IPS DF 6.9 (cell line): ENCODE data around the gene CDK1.

ENCODE experiments used
- DNase-seq: peaks from one replicate; pipeline ENCODE4 v3.0.0-alpha.2; 2013; ENCODE audit warnings: low read depth, low spot score
- H3K27ac ChIP-seq: one replicate; pipeline ENCODE4 v1.5.1; 2013; ENCODE audit warnings: low read length, control low read depth
- H3K27me3 ChIP-seq: 2 replicates; pipeline ENCODE4 v1.6.1; 2013; ENCODE audit warnings: mild to moderate bottlenecking, low read length; ENCODE audit not compliant: control insufficient read depth, insufficient read depth
- H3K36me3 ChIP-seq: 2 replicates; pipeline ENCODE4 v1.6.1; 2013; ENCODE audit warnings: low read length; ENCODE audit not compliant: control insufficient read depth, insufficient read depth
- H3K4me1 ChIP-seq: 2 replicates; pipeline ENCODE4 v1.6.1; 2013; ENCODE audit warnings: low read length; ENCODE audit not compliant: control insufficient read depth, insufficient read depth
- H3K4me3 ChIP-seq: 2 replicates; pipeline ENCODE4 v1.5.1; 2013; ENCODE audit warnings: mild to moderate bottlenecking, low read length
- H3K9me3 ChIP-seq: 2 replicates; pipeline ENCODE4 v1.6.1; 2013; ENCODE audit warnings: low read length, inconsistent platforms; ENCODE audit not compliant: control insufficient read depth, insufficient read depth
- WGBS: extraction: QIAGEN DNeasy Blood & Tissue Kit; methylation state at CpG from one replicate; pipeline ENCODE4 v1.1.7; 2013; ENCODE audit warnings: mixed read lengths, missing lambda C conversion rate; ENCODE audit not compliant: insufficient read length, insufficient coverage; 5-methylcytosine and 5-hydroxymethylcytosine counted together

The CDK1 gene

GRCh38 chr10:60777696-60778213 is 523 bp upstream of the CDK1 start:
- H3K4me1 ChIP-seq: no peaks in the 10 kb centered on the region
- DNase-seq: no peak
- no peak overlapping the region for H3K27ac ChIP-seq
- no CpG with 5 or more reads among the region's 9 CpGs for WGBS
- H3K9me3 ChIP-seq: no peaks in the 10 kb centered on the region
- H3K27me3 ChIP-seq: no peaks in the 10 kb centered on the region
- H3K36me3 ChIP-seq: no peaks in the 10 kb centered on the region; the same call in 1 of the 2 replicates
- H3K4me3 ChIP-seq: no peak overlapping the region

GRCh38 chr10:60778971-60779796 is 906 bp downstream of the CDK1 start:
- Histone ChIP-seq H3K4me1 (no peaks in the 10 kb centered on the region), H3K9me3 (no peaks in the 10 kb centered on the region), H3K27me3 (no peaks in the 10 kb centered on the region), H3K4me3 (peak overlapping the region; percentile 95), H3K27ac (no peak overlapping the region), H3K36me3 (no peaks in the 10 kb centered on the region; the same call in 1 of the 2 replicates)
- WGBS: 100% methylated on average over 2 of the region's 17 CpGs
- DNase-seq: no peak

- Histone ChIP-seq H3K4me3 (no peak overlapping the region), H3K27ac (no peak overlapping the region), H3K27me3 (no peaks in the 10 kb centered on the region), H3K36me3 (peaks cover 2% of the 10 kb centered on the region; the same call in 1 of the 2 replicates), H3K4me1 (no peaks in the 10 kb centered on the region), H3K9me3 (no peaks in the 10 kb centered on the region)
- no peak for DNase-seq
These were observed 3.4 kb downstream of the CDK1 start for GRCh38 chr10:60781661-60782060.

- Histone ChIP-seq H3K4me3 (no peak overlapping the region), H3K4me1 (no peaks in the 10 kb centered on the region), H3K27me3 (no peaks in the 10 kb centered on the region), H3K9me3 (no peaks in the 10 kb centered on the region), H3K27ac (no peak overlapping the region), H3K36me3 (peaks cover 2% of the 10 kb centered on the region; the same call in 1 of the 2 replicates)
- DNase-seq: no peak
- no CpG with 5 or more reads among the region's 3 CpGs for WGBS
These were observed 6.4 kb downstream of the CDK1 start for GRCh38 chr10:60784641-60785040.

GRCh38 chr10:60788544-60788943 is 10.3 kb downstream of the CDK1 start:
- no peaks in the 10 kb centered on the region for H3K9me3 ChIP-seq
- no peaks in the 10 kb centered on the region for H3K4me1 ChIP-seq
- peaks cover 10% of the 10 kb centered on the region; the same call in 1 of the 2 replicates for H3K36me3 ChIP-seq
- no peaks in the 10 kb centered on the region for H3K27me3 ChIP-seq
- H3K27ac ChIP-seq: no peak overlapping the region
- H3K4me3 ChIP-seq: no peak overlapping the region
- DNase-seq: no peak

GRCh38 chr10:60789340-60789739 is 11.1 kb downstream of the CDK1 start:
- DNase-seq: no peak
- peaks cover 10% of the 10 kb centered on the region; the same call in 1 of the 2 replicates for H3K36me3 ChIP-seq
- H3K27ac ChIP-seq: no peak overlapping the region
- H3K4me1 ChIP-seq: no peaks in the 10 kb centered on the region
- no peaks in the 10 kb centered on the region for H3K9me3 ChIP-seq
- no peaks in the 10 kb centered on the region for H3K27me3 ChIP-seq
- no CpG with 5 or more reads among the region's 4 CpGs for WGBS
- H3K4me3 ChIP-seq: no peak overlapping the region

- no peak overlapping the region for H3K4me3 ChIP-seq
- H3K4me1 ChIP-seq: no peaks in the 10 kb centered on the region
- H3K27me3 ChIP-seq: no peaks in the 10 kb centered on the region
- DNase-seq: no peak
- WGBS: no CpG with 5 or more reads among the region's 4 CpGs
- H3K27ac ChIP-seq: no peak overlapping the region
- H3K9me3 ChIP-seq: no peaks in the 10 kb centered on the region
- peaks cover 11% of the 10 kb centered on the region; the same call in 1 of the 2 replicates for H3K36me3 ChIP-seq
These were observed 16.7 kb downstream of the CDK1 start for GRCh38 chr10:60794953-60795352.

- H3K36me3 ChIP-seq: peaks cover 7% of the 10 kb centered on the region; the same call in 1 of the 2 replicates
These were observed 17.4 kb downstream of the CDK1 start for GRCh38 chr10:60795465-60796202.

GRCh38 chr10:60796481-60796880 is 18.2 kb downstream of the CDK1 start:
- no peaks in the 10 kb centered on the region for H3K9me3 ChIP-seq
- no peaks in the 10 kb centered on the region for H3K4me1 ChIP-seq
- no peak for DNase-seq
- H3K27me3 ChIP-seq: no peaks in the 10 kb centered on the region
- no peak overlapping the region for H3K27ac ChIP-seq
- no CpG with 5 or more reads among the region's 1 CpG for WGBS
- H3K36me3 ChIP-seq: peaks cover 7% of the 10 kb centered on the region; the same call in 1 of the 2 replicates
- H3K4me3 ChIP-seq: no peak overlapping the region

More at GRCh38 chr10:60795465-60796202, 17.4 kb downstream of the CDK1 start:
- Histone ChIP-seq H3K27me3 (no peaks in the 10 kb centered on the region), H3K9me3 (no peaks in the 10 kb centered on the region), H3K4me1 (no peaks in the 10 kb centered on the region), H3K27ac (no peak overlapping the region), H3K4me3 (no peak overlapping the region)
- no peak for DNase-seq
- no CpG with 5 or more reads among the region's 3 CpGs for WGBS

- H3K27ac ChIP-seq: no peak overlapping the region
These were observed 18.9 kb downstream of the CDK1 start for GRCh38 chr10:60797200-60797599.

More at GRCh38 chr10:60797200-60797599, 18.9 kb downstream of the CDK1 start:
- no peaks in the 10 kb centered on the region for H3K4me1 ChIP-seq
- no peak for DNase-seq
- no peak overlapping the region for H3K4me3 ChIP-seq
- H3K36me3 ChIP-seq: peaks cover 7% of the 10 kb centered on the region; the same call in 1 of the 2 replicates
- H3K9me3 ChIP-seq: no peaks in the 10 kb centered on the region
- WGBS: no CpG with 5 or more reads among the region's 6 CpGs
- no peaks in the 10 kb centered on the region for H3K27me3 ChIP-seq
